ENCODE results near the gene DHRSX.
"Not testable (repeated sequence)": the region's sequence is repeated elsewhere in the genome, so short reads cannot be mapped to it uniquely, and the experiment has no call there.

DHRSX gene

GRCh38 chrX:2456091-2456490 is 44.7 kb downstream of the DHRSX start:
- DNase-seq (ENCODE audit: low read depth in 2 of 2) = not testable (repeated sequence)

- DNase-seq (ENCODE audit: low read depth in 2 of 2) = not testable (repeated sequence)
Observed at GRCh38 chrX:2454620-2455019, 46.2 kb downstream of the DHRSX start.

- DNase-seq (ENCODE audit: low read depth in 2 of 2) = no peak
Observed at GRCh38 chrX:2452799-2453198, 48.0 kb downstream of the DHRSX start.

GRCh38 chrX:2452317-2452784 is 48.4 kb downstream of the DHRSX start:
- DNase-seq (ENCODE audit: low read depth in 2 of 2) = no peak

- DNase-seq (ENCODE audit: low read depth in 2 of 2) = peak; percentile 11 to 18
Observed at GRCh38 chrX:2451501-2452316, 49.1 kb downstream of the DHRSX start.

GRCh38 chrX:2450681-2451080 is 50.1 kb downstream of the DHRSX start:
- DNase-seq (ENCODE audit: low read depth in 2 of 2) = no peak

- DNase-seq (ENCODE audit: low read depth in 2 of 2) = no peak
Observed at GRCh38 chrX:2449135-2449886, 51.5 kb downstream of the DHRSX start.

GRCh38 chrX:2447484-2447883 is 53.3 kb downstream of the DHRSX start:
- no peak for DNase-seq (ENCODE audit: low read depth in 2 of 2)

- DNase-seq (ENCODE audit: low read depth in 2 of 2) = no peak
Observed at GRCh38 chrX:2446815-2447214, 54.0 kb downstream of the DHRSX start.

GRCh38 chrX:2445662-2446623 is 54.8 kb downstream of the DHRSX start:
- no peak for DNase-seq (ENCODE audit: low read depth in 2 of 2)

GRCh38 chrX:2442694-2443093 is 58.1 kb downstream of the DHRSX start:
- DNase-seq (ENCODE audit: low read depth in 2 of 2) = no peak

GRCh38 chrX:2441466-2441865 is 59.3 kb downstream of the DHRSX start:
- no peak for DNase-seq (ENCODE audit: low read depth in 2 of 2)

GRCh38 chrX:2439613-2440012 is 61.2 kb downstream of the DHRSX start:
- DNase-seq (ENCODE audit: low read depth in 2 of 2) = no peak

- DNase-seq (ENCODE audit: low read depth in 2 of 2) = no peak
Observed at GRCh38 chrX:2435465-2435864, 65.3 kb downstream of the DHRSX start.

- DNase-seq (ENCODE audit: low read depth in 2 of 2) = no peak
Observed at GRCh38 chrX:2434270-2435163, 66.3 kb downstream of the DHRSX start.

GRCh38 chrX:2432298-2432863 is 68.4 kb downstream of the DHRSX start:
- no peak for DNase-seq (ENCODE audit: low read depth in 2 of 2)

- DNase-seq (ENCODE audit: low read depth in 2 of 2) = no peak
Observed at GRCh38 chrX:2430265-2430825, 70.4 kb downstream of the DHRSX start.

GRCh38 chrX:2427737-2428136 is 73.0 kb downstream of the DHRSX start:
- DNase-seq (ENCODE audit: low read depth in 2 of 2) = no peak

GRCh38 chrX:2427147-2427546 is 73.6 kb downstream of the DHRSX start:
- no peak for DNase-seq (ENCODE audit: low read depth in 2 of 2)

GRCh38 chrX:2426289-2426882 is 74.4 kb downstream of the DHRSX start:
- no peak for DNase-seq (ENCODE audit: low read depth in 2 of 2)
